ENCODE results near the gene PDZD4.

Gene PDZD4

GRCh38 chrX:153800746-153801145, 29.6 kb downstream of the PDZD4 start:
- H3K27me3 ChIP-seq (ENCODE audit: insufficient read depth, poor library complexity, severe bottlenecking): no peaks in the 10 kb centered on the region
- TF ChIP-seq CTCF (IDR thresholded peaks at IDR 0.05; ENCODE audit: poor library complexity, severe bottlenecking): no peak
- no peaks in the 10 kb centered on the region for H3K36me3 ChIP-seq (ENCODE audit: low read depth)
- H3K9me3 ChIP-seq (ENCODE audit: severe bottlenecking): no peaks in the 10 kb centered on the region
- no peak for DNase-seq (ENCODE audit: low spot score)
- no peak overlapping the region for H3K27ac ChIP-seq (ENCODE audit: poor library complexity, severe bottlenecking)
- no peak; the same call in 2 of the 3 replicates for ATAC-seq (ENCODE audit: low read depth)
- no peaks in the 10 kb centered on the region for H3K4me1 ChIP-seq (ENCODE audit: insufficient read depth, poor library complexity, severe bottlenecking)
- no peak overlapping the region for H3K4me3 ChIP-seq (ENCODE audit: severe bottlenecking)

GRCh38 chrX:153800177-153800722, 30.1 kb downstream of the PDZD4 start:
- ATAC-seq (ENCODE audit: low read depth): no peak; the same call in 2 of the 3 replicates
- no peak overlapping the region for H3K27ac ChIP-seq (ENCODE audit: poor library complexity, severe bottlenecking)
- TF ChIP-seq CTCF (IDR thresholded peaks at IDR 0.05; ENCODE audit: poor library complexity, severe bottlenecking): no peak
- H3K27me3 ChIP-seq (ENCODE audit: insufficient read depth, poor library complexity, severe bottlenecking): no peaks in the 10 kb centered on the region
- no peak overlapping the region for H3K4me3 ChIP-seq (ENCODE audit: severe bottlenecking)
- H3K9me3 ChIP-seq (ENCODE audit: severe bottlenecking): no peaks in the 10 kb centered on the region
- H3K36me3 ChIP-seq (ENCODE audit: low read depth): no peaks in the 10 kb centered on the region
- no peak for DNase-seq (ENCODE audit: low spot score)
- H3K4me1 ChIP-seq (ENCODE audit: insufficient read depth, poor library complexity, severe bottlenecking): no peaks in the 10 kb centered on the region

GRCh38 chrX:153799326-153799725, 31.0 kb downstream of the PDZD4 start:
- ATAC-seq (ENCODE audit: low read depth): no peak
- Histone ChIP-seq H3K9me3 (ENCODE audit: severe bottlenecking) (no peaks in the 10 kb centered on the region), H3K36me3 (ENCODE audit: low read depth) (no peaks in the 10 kb centered on the region), H3K27me3 (ENCODE audit: insufficient read depth, poor library complexity, severe bottlenecking) (no peaks in the 10 kb centered on the region), H3K27ac (ENCODE audit: poor library complexity, severe bottlenecking) (no peak overlapping the region), H3K4me3 (ENCODE audit: severe bottlenecking) (no peak overlapping the region), H3K4me1 (ENCODE audit: insufficient read depth, poor library complexity, severe bottlenecking) (no peaks in the 10 kb centered on the region)
- TF ChIP-seq CTCF (IDR thresholded peaks at IDR 0.05; ENCODE audit: poor library complexity, severe bottlenecking): no peak
- no peak for DNase-seq (ENCODE audit: low spot score)

GRCh38 chrX:153797415-153798015, 32.8 kb downstream of the PDZD4 start:
- no peak overlapping the region for H3K4me3 ChIP-seq (ENCODE audit: severe bottlenecking)
- no peaks in the 10 kb centered on the region for H3K4me1 ChIP-seq (ENCODE audit: insufficient read depth, poor library complexity, severe bottlenecking)
- H3K27ac ChIP-seq (ENCODE audit: poor library complexity, severe bottlenecking): no peak overlapping the region
- DNase-seq (ENCODE audit: low spot score) (no peak), ATAC-seq (ENCODE audit: low read depth) (no peak)
- H3K9me3 ChIP-seq (ENCODE audit: severe bottlenecking): no peaks in the 10 kb centered on the region
- no peaks in the 10 kb centered on the region for H3K36me3 ChIP-seq (ENCODE audit: low read depth)
- no peaks in the 10 kb centered on the region for H3K27me3 ChIP-seq (ENCODE audit: insufficient read depth, poor library complexity, severe bottlenecking)
- no peak for TF ChIP-seq CTCF (IDR thresholded peaks at IDR 0.05; ENCODE audit: poor library complexity, severe bottlenecking)

Measured in RWPE2 (cell line).